HG02588 (cell line): ENCODE results near the gene ZNF586.
"Not testable (repeated sequence)": the region's sequence is repeated elsewhere in the genome, so short reads cannot be mapped to it uniquely, and the experiment has no call there.

Experiments used
- ATAC-seq: cut with Tn5 transposase; IDR thresholded peaks from one replicate; pipeline ENCODE4 v1.9.1; 2021; ENCODE audit warnings: mild to moderate bottlenecking, moderate library complexity; ENCODE audit not compliant: unreplicated experiment

Gene ZNF586

DNA sequence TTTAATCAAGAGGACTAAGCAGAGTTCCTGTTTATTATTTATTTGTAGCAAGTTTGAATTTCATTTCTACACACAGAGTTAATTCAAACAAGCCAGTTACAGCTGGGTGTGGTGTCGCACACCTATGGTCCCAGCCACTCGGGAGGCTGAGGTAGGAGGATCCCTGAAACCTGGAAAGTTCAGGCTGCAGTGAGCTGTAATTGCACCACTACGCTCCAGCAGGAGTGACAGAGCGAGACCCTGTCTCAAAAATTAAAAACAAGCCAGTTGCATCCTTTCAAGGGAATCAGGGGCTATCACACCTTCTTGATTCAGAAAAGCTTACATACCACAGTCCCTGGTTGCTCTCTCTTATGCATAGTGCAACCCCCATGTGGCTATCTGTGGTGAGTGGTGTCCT is 19.8 kb downstream of the ZNF586 start:
- no peak for ATAC-seq

DNA sequence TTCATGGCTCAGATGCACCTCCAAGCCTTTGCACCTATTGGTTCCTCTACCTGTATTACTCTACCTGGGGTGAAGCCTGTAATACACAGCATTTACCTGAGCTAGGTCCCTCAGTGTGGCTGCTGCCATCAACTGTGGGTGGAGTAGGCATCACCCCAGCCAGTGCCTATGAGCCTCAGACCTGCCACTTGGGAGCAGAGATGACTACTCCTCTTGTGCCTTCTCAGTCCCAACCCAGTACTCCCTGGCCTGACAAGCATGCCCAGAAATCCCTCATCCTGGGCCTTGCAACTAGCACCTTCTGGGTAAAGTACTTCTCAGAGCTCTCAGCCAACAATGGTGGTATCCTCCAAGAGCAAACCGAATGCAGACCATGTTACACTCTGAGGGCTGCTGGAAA is 27.1 kb downstream of the ZNF586 start:
- not testable (repeated sequence) for ATAC-seq

DNA sequence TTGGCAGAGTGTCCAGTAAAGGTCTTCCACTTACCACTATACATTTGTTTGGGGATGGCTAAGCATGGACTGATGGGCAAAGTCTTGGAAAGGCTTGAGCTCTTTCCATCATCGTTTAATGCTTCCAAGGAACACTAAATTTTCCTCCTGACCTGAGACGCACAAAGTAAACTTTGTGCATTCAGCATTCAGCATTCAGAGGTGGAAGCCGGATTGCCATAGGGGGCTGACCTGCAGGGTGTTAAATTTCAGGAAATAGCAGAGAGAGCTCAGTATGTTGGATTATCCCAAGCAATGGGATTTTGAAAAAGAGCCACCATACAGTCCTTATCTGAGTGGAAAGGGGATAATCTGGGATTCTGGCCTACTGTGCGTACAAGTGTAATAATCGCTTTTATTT is 31.2 kb downstream of the ZNF586 start:
- no peak for ATAC-seq

DNA sequence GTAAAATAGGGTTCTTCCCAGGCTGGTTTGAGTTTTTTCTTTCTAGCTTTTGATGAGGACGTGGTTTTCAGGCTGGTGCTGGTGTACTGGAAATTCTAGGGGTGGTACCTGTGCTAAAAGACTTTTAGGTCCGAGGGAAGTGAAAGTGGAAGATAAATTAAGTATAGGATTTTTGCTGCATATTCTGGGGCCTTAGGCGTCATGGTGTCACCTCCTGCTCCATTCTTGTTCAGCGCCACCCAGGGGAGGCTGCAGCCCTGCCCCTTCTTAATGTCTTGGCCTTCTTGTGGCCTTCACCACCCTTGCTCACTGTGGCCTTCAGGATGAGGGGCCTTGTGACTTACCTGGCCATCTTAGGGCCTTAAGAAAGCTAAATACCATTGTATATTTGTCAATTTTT is 32.8 kb downstream of the ZNF586 start:
- ATAC-seq, result no peak

DNA sequence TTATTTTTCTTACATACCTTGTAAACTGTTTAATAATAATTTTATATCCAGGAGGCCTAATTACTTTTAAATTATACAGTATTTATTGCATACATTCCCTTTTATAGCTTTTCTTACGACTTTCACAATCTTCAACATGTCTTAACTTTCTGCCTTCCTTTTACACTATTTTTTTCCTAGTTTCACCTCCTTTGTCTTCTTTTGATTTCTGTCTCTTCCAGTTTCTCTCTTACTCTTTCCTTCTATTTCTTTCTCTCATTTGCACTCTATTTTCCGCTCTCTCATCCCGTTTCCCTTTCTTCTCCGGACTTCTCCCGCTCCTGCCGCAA is 33.8 kb downstream of the ZNF586 start:
- ATAC-seq, result no peak

DNA sequence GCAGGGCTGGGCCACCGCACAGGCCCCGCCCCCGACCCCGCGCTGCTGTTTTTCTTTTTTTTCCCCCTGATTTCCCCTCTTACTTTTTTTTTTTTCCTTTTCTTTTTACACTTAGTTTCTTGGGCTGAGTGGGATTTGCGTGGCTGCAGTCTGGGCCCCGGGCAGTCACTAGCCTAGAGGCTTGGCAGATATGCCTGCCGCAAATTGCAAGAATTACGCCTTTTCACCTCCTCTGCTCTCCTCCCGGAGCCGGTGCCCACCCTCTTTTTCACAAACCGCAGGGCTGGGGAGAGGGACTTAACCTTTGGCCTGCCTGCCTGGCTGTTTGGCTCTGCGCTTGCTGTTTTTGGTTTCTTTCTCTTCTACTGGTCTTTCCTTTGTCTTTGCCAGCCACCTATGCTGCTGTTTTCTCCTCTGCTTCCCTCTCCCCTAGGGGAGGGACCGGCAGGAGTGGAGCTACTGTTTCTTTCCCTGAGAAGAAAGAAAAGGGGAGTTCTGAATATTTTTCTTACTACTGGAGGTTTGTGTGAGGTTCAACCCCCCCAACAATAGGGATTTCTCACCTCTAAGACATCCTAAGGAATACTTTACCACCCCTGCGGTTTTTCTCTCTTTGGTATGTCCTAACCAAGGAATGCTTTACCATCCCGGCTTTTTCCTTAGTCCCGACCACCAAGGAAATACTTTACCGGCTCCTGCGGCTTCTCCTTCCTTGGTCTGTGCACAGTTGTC is 34.3 kb downstream of the ZNF586 start:
- ATAC-seq, result no peak

DNA sequence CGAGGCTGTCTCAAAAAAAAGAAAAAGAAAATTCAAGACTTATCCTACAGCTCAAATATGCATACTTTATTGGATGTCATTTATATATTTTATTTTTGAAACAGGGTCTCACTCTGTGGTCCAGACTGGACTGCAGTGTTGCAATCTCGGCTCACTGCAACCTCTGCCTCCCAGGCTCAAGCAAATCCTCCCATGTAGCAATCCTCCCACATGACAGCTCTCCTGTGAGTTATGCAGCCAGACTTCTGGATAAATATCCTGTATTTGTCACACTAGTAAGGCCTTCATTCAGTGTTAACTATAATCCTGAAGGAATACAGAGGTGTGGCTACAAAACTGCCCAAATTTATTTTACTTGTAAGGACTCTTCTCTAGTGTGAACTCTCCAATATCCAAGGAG is 38.1 kb downstream of the ZNF586 start:
- ATAC-seq, result no peak

DNA sequence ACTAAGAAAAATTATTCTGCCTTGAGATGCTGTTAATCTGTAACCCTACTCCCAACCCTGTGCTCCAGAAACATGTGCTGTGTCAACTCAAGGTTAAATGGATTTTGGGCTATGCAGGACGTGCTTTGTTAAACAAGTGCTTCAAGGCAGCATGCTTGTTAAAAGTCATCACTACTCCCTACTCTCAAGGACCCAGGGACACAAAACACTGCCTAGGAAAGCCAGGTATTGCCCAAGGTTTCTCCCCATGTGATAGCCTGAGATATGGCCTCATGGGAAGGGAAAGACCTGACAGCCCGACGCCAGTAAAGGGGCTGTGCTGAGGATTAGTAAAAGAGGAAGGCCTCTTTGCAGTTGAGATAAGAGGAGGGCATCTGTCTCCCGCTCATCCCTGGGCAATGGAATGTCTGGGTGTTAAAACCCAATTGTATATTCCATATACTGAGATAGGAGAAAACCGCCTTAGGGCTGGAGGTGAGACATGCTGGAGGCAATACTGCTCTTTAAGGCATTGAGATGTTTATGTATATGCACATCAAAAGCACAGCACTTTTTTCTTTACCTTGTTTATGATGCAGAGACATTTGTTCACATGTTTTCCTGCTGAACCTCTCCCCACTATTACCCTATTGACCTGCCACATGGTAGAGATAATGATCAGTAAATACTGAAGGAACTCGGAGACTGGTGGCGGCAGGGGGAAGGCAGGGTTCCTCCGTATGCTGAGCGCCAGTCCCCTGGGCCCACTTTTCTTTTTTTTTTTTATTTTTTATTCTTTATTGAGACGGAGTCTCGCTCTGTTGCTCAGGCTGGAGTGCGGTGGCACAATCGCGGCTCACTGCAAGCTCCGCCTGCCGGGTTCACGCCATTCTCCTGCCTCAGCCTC is 41.2 kb downstream of the ZNF586 start:
- ATAC-seq, result not testable (repeated sequence)

DNA sequence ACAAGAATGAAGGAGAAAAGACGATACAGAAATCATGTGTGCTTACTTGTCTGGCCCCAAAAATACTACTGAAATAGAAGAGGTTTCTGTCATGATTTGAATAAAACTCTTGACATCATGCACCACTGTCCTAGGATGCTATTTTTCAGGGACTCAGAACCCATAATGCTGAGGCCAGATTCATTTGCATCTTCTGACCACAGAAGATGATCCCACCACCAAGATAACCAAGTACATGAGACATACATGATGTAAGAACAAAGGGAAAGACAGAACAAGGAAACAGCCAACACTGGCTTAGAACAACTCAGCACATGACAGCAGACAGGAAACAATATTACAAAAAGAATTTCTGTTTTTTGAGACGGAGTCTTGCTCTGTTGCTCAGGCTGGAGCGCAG is 42.8 kb downstream of the ZNF586 start:
- no peak for ATAC-seq

DNA sequence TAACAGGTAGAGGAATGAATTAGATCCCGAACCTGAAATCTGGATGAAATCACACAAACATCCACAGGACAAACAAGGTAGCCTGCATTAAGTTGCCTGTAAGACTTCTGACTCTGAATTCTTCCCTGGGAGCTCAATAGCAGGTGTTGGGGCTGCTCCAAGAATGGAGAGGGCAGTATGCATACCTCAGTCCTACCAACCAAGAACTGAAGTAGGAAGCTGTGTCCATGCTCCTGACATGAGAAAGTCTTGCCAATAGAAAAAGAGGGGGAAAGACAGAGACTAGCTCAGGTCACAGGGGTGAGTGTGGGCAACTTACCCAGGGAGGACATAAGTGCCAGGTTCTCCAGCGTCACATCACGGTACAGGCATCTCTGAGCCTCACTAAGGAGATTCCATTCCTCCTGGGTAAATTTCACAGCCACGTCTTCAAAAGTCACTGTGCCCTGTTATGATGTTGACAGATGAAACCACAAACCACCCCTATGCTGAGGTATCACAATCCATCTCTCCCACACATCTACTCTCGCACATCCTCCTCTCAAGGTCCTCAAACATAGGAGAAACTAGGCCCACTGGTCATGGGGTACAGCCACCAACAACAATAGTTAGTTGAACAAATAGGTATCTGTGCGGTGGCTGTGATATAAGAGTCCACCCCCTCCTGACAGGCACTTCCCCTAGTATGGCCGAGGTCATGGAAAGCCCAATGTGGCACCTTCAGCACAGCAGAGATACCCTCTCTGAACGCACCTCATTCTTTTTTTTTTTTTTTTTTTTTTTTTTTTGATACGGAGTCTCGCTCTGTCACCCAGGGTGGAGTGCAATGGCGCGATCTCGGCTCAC is 43.7 kb downstream of the ZNF586 start:
- not testable (repeated sequence) for ATAC-seq

DNA sequence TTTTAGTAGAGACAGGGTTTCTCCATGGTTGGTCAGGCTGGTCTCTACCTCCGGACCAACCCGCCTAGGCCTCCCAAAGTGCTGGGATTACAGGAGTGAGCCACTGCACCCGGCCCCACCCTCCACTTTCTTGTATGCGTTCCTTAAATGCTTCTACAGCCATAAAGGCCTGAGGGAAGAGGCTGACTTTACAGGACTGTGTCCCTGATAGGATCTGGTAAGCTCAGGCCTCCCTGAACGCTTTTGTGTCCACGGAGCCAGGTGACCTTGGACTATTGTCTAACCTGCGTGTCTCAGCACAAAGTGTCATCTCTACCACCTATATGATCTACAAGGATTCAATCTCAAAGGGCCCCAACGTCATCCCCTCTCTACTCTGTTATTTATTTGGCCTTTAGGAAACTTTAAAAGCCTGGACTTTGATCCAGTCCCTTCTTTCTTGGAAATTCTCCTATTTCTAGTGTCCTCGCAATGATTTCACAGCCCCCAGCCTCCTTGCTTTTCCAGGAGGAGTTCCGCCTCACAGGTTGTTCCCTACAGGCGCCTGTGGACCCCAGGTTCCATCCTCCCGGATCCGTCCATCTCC is 44.5 kb downstream of the ZNF586 start:
- ATAC-seq, result no peak

DNA sequence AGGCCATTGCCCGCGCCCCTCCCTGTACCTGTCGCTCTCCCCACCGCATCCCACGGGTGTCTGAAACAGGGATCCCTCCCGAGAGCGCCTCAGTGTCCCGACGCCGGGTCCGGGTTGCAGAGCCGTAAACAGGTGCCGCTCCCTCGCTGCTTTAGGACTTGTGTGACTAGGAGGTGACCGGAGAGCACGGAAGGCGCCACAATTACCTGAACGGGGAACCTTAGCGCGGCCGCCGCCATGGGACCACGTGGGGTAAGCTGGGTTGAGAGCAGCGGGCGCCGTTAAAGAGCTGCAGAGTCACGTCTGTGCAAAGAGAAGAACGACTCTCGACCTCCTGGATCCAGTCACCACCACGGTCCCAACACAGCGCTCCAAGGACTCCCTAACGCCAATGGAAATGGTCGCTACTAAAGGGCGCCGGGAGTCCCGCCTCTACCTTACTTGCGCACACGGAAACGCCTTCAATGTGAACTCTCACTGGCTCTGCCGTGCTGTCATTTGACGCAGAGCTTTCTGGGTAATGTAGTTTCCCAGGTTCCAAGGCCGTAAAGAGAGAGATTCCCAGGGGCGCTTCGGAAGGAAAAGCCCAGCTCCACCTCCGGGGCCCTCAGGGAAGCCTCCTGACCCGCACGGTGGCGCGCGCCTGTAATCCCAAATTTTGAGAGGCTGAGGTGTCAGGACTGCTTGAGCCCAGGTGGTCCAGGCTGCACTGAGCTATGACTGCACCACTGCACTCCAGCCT is 45.2 kb downstream of the ZNF586 start, which contains the start of gene ZNF552:
Gene ZNF552, minus strand, starts transcription at position 409 of the 742 bp plus-strand sequence. Its CDS starts 170 bp downstream, at position 239.
- ATAC-seq, result peak; percentile 73

DNA sequence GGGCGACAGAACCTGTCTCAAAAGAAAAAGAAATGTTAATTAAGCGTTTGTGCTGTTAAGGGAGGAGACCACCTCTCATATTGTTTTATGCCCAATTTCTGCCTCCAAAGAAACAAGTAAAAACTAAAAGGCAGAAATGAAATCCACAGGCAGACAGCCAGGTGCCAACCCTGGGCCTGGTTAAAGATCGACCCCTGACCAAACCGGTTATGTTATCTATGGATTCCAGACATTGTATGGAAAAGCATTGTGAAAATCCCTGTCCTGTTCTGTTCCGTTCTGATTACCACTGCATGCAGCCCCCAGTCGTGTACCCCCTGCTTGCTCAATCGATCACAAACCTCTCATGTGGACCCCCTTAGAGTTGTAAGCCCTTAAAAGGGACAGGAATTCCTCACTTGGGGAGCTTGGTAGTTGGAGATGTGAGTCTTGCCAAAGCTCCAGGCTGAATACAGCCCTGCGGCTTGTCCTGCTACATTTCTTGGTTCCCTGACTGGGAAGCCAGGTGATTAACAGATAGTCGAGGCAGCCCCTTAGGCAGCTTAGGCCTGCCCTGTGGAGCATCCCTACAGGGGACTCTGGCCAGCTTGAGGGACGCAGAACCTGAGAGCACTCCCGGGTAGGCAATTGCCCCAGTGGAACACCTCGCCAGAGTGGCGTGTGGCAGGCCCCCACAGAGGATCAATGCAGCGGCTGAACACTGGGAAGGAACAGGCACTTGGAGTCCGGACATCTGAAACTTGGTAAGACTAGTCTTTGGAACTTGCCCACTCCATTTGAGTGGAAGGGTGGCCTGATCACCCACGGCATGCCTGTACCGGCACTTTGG is 46.0 kb downstream of the ZNF586 start:
- ATAC-seq, result no peak

DNA sequence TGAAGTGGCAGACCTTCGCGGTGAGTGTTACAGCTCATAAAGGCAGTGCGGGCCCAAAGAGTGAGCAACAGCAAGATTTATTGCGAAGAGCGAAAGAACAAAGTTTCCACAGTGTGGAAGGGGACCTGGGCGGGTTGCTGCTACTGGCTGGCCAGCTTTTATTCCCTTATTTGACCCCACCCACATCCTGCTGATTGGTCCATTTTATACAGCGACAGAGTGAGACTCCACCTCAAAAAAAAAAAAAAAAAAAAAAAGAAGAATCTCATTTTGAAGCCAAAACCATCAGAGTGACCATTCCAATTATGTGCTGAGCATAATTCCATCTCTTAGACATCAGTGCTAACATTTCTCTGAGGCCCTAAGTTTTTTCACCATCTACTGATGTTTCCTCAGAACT is 47.2 kb downstream of the ZNF586 start:
- ATAC-seq, result no peak

DNA sequence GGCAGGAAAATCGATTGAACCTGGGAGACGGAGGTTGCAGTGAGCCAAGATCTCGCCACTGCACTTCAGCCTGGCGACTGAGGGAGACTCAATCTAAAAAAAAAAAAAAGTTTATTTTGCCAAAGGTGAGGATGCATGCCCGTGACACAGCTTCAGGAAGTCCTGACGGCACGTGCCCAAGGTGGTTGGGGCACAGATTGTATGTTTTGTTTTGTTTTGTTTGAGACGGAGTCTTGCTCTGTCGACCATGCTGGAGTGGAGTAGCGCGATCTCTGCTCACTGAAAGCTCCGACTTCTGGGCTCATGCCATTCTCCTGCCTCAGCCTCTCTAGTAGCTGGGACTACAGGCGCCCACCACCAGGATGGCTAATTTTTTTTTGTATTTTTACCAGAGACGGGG is 48.5 kb downstream of the ZNF586 start:
- no peak for ATAC-seq

DNA sequence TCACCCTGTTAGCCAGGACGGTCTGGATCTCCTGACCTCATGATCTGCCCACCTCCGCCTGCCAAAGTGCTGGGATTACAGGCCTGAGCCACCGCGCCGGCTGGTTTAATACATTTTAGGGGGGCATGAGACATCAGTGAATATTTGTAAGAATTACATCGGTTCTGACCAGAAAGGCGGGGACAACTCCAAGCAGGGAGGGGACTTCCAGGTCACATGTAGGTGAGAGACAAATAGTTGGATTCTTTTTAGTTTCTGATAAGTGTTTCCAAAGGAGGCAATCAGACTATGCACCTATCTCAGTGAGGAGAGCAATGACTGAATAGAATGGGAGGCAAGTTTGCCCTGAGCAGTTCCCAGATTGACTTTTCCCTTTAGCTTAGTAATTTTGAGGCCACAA is 48.9 kb downstream of the ZNF586 start:
- ATAC-seq, result no peak

DNA sequence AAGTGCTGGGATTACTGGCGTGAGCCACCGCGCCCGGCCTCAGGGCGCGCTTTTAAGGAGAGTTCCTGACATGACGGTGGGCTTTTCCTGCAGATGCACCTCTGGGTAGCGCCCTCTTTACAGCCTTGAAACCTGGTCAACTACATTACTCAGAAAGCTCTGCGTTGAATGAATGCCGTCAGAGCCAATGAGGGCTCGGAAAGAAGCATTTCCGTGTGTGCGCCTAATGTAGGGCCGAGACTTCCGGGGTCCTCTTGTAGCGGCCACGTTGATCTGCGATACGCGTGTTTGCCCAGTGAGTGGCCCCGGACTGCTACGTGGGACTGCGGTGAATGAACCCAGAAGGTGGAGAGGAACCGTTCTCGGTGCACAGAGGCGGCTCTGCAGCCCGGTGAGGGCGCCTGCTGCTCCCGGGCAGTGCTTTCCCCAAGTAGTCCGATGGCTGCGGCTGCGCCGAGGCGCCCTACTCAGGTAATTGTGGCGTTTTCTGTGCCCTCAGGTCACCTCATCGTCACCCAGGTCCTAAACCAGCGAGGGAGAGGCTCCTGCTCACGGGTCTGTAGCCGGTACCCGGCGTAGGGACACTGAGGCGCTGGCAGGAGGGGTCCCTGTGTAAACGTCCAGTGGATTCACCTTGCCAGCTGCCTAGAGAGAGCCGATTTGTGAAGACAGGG is 50.1 kb downstream of the ZNF586 start:
- ATAC-seq, result peak; percentile 80

DNA sequence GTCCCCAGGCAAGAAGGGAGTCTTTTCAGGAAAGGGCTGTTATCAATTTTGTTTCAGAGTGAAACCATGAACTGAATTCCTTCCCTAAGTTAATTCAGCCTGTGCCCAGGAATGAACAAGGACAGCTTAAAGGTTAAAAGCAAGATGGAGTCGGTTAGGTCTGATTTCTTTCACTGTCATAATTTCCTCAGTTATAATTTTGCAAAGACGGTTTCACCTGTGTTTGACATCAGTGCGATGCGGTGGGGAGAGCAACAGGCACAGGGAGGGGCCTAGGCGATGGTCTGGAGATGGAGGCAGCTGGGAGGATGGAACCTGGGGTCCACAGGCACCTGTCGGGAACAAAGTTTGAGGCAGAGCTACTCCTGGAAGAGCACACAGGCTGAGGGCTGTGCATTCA is 51.1 kb downstream of the ZNF586 start:
- no peak for ATAC-seq

DNA sequence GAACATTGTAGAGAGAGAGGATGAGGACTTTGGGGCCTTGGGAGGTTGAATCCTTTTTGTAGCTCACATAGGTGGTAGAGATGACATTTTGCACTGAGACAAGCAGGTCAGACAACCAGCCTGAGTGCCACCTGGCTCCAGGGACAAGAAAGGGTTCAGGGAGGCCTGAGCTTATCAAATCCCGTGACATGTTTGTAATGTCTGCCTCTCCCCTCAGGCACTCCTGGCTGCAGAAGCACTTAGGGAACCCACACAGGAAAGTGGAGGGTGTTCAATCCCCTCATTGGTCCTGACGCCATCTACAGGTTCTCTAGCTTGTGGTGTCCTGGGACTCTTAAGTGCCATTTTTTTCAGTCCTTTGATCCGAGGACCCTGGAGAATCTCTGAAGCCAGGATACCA is 51.6 kb downstream of the ZNF586 start:
- not testable (repeated sequence) for ATAC-seq
